ENCODE measurements around the gene METRNL. TPM values are rescaled to one million over a fixed set of nuclear protein-coding genes. Genes with fewer than 3 reads are reported as not detected.
"Not testable (repeated sequence)": the region's sequence is repeated elsewhere in the genome, so short reads cannot be mapped to it uniquely, and the experiment has no call there.

The METRNL gene
- total RNA-seq, 1 donor from 2014 or later = 63.3 TPM

DNA sequence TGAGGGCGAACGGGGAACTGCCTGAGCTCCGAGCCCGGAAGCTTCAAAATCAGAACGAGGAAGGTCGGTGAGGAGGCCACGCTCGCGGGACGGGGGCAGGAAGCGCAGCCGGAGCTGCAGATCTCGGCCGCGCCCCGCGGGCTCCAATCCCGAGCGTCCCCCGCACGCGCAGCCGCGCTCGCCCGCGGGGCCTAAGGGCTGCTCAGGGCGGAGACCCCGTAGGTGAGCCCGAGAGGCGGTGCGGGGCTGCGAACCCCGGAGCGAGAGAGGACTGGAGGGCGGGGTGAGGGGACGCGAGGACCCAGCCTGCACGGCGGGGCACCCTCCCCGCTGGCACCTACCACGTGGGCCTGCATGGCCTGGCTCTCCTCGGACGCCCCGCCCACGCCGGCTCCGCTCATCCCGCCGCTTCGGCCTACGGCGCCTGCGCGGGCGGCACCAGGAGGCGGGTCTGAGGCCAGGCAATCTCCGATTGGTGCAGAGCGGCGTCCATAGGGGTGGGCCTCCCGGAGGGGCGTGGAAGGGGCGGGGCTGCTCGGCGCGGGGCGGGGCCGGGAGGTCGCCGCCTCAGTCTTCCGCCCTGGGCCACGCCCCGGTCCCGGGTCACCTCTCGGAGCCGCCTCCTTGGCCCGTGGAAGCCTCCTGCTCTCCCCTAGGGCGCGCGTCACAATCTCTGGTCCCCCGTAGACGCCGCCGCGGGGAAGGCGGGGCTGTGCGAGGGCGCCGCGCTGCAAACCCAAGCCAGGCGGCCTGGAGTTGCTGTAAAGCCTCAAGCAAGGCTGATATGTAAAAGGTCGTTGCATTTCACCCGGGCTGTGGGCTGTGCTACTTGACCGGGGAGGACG lies 27.8 kb upstream of the METRNL start:
- peak; percentile 83 for DNase-seq (ENCODE audit: low read depth, low spot score)

DNA sequence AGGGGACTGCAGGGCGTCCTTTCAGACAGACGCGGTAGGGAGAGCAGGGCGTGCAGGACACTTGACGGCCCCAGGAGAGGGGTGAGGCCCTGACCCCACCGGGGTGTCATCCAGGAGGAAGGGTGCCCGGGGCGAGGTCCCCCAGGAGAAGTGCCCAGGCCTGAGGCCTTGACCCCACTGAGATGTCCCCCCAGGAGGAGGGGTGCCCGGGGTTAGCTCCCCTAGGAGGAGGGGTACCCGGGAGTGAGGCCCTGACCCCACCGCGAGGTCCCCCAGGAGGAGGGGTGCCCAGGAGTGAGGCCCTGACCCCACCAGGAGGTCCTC lies 27.2 kb upstream of the METRNL start:
- no peak for DNase-seq (ENCODE audit: low read depth, low spot score)

DNA sequence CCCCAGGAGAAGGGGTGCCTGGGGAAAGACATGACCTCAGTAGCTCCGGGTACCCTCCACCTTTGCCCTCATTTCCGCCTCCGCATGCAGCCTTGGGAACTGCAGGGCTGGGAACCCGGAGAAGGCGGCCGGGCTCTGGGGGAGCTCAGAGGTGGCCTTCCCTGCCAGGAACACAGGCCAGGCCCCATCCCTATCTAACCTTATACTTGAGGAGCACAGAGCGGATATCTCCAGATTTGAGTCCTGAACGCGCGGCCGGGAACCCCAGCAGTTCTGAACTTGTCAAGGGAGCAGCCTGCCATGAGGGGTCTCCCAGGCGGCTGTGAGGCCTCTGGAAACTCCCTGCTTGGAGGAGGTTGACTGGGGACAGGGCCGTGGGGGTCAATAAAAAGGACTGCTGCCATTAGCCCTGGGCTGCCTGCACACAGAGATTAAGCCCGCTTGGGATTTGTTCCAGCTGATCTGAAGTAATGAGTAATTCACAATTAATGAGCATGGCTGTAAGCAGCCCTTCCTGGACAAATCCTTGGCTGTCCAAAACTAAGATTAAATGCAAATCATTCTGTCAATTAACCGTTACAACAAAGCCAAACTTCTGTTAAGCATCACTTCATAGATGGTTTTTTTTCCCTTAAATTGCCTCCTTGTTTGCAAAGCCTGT lies 26.3 kb upstream of the METRNL start:
- DNase-seq (ENCODE audit: low read depth, low spot score) = no peak

DNA sequence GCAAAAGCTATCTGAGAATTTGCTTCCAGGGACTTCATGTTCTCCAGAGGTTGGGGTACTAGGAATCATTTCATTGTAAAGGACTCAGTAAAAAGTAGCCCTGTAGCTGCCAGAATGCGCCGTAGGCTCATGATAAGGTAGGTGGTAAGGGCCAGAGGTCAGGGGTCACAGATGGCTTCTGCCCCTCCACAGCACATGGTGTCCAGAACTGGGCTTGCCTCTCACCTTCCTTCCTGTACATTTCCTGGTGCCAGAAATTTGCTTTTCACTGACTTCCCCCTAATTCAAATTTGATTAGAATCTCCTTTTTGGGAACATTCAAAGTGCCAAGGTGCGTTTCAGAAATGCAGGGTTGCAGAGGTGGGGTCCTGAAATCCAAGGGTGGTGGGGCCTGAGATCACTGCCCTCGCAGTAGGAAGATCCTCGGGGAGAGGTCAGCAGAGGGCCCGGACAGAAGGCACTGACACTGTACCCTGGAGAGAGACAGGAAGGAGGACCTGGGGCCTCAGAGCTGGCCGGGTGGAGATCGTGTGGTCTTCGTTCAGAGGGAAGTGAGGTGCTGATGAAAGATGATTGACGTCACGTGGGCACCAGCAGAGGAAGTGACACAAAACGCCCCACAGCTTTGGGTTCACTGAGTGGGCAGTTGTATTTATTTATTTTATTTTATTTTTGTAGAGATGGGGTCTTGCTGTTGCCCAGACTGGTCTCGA lies 25.5 kb upstream of the METRNL start:
- no peak for DNase-seq (ENCODE audit: low read depth, low spot score)

DNA sequence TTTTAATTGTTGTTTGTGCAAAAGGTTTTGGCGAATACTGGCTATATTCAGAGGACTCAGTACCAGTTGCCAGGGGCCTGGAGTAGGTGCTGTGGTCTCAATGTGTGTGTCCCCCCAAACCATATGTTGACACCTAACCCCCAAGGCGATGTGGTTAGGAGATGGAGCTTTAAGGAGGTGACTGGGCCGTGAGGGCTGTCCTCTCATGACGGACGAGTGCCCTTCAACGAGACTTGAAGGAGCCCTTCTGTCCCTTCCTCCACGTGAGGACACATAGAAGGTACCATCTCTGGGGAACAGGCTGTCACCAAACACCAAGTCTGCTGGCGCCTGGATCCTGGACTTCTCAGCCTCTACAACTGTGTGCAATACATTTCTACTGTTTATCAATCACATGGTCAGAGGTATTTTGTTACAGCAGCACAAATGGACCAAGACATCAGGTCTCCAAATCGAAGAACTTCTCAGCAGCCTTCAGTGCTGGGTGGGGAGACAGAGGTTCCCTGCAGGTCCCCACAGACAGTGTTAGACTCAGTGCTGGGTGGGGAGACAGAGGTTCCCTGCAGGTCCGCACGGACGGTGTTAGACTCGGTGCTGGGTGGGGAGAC lies 24.8 kb upstream of the METRNL start:
- no peak for DNase-seq (ENCODE audit: low read depth, low spot score)

DNA sequence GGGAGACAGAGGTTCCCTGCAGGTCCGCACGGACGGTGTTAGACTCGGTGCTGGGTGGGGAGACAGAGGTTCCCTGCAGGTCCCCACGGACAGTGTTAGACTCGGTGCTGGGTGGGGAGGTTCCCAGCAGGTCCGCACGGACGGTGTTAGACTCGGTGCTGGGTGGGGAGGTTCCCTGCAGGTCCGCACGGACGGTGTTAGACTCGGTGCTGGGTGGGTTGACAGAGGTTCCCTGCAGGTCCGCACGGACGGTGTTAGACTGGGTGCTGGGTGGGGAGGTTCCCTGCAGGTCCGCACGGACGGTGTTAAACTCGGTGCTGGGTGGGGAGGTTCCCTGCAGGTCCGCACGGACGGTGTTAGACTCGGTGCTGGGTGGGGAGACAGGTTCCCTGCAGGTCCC lies 24.2 kb upstream of the METRNL start:
- DNase-seq (ENCODE audit: low read depth, low spot score) = not testable (repeated sequence)

DNA sequence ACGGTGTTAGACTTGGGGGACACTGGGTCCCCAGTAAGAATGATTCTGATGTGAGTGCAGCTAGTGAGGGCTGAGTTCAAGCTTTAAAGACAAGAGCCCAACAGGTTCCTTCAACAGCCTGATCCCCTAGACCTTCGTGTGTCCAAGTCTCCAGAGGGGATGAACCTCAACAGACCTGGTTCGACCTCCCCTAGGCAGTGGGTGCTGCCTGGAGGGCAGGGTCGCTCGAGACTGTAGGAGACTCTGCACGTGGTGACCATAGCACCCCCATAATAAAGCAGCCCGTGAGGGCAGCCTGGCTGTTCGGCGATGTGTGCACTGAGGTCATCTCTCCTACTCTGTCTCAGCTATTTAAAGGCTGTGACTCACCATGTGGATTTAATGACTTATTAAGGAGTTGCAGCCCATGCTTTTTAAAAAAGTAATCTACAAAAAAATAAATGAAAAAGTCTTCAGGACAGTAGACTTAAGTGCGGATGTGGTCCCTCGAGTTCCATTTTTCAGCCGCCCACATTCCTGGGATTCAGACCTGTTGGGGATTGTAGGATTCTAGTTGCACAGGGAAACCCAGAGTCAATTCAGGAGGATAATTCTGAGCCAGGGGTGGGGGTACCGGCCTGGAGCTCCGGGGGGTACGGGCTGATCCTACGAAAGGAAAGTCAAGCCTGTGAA lies 23.4 kb upstream of the METRNL start:
- DNase-seq (ENCODE audit: low read depth, low spot score) = no peak

DNA sequence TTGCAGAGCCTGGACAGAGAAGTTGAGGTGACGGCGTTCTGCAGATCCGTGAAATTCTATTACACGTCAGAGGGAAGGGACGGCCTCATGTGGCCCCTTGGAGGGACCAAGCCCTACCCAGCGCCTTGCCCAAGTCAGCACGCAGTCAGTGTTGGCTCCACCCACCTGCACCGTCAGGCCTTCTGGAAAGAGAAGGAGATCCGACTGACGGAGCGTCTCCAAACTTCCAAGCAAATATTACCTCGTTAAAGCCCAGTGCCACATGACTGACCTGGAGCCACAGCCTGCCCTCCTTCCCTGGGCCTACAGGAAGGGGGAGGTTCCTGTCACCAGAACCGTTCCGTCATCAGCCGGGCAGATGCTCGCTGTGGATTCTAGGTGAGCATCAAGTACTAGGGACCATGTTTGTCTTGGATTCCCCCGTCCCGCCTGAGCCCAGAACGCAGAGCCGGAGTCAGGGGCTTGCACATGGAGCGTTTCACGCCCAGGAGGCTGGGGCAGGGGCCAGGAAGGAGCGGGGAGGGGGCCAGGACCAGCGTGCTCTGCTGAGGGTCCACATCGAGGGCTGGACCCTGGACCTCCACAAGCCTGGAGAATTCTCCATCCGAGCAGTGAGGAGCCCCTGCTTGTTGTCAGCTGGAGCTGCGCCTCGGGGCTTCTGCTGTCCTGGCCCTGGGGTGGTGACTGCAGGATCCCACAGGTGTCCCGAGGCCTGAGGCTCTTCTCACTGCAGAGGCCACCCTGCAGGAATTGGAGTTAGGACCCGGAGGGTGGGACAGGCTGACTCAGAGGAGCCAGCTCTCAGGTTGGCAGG lies 22.6 kb upstream of the METRNL start:
- no peak for DNase-seq (ENCODE audit: low read depth, low spot score)

DNA sequence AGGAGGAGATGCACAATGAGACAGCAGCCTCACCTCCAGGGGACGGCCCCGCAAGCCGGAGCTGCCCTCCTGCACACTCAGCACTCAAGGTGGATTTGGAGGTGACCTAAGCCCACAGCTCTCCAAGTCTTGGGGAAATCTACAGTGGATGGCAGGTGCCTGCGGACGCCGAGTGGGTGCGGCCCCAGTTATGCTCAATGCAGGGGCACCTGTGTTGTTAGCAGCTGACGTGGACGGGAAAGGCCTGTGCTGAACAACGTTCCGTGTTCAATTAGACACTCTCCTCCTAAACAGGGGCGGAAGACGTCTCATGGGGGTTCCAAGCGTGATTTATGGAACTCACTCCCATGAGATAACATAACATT lies 22.0 kb upstream of the METRNL start:
- no peak for DNase-seq (ENCODE audit: low read depth, low spot score)

DNA sequence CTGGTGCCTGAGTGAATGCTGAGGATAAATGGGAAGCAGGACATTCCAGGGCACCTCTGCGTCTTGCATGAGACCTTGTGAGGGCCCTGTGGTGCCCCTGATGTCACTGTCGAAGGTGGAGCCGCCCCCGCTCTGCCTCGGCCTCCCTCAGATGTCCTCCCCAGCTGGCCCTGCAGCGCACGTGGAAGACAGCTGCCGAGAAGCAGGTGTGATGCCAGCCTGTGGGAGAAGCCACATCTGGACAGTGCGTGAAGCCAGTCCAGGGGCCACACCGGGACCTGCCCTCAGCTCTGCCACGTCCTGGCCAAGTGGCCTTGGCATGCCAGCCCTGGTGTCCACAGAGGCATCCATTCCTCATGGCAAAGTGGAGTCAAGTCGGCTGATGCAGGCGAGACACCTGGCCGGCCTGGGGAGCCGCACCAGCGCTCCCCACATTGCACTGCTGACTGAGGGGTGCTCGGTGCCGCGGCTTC lies 21.6 kb upstream of the METRNL start:
- no peak for DNase-seq (ENCODE audit: low read depth, low spot score)

DNA sequence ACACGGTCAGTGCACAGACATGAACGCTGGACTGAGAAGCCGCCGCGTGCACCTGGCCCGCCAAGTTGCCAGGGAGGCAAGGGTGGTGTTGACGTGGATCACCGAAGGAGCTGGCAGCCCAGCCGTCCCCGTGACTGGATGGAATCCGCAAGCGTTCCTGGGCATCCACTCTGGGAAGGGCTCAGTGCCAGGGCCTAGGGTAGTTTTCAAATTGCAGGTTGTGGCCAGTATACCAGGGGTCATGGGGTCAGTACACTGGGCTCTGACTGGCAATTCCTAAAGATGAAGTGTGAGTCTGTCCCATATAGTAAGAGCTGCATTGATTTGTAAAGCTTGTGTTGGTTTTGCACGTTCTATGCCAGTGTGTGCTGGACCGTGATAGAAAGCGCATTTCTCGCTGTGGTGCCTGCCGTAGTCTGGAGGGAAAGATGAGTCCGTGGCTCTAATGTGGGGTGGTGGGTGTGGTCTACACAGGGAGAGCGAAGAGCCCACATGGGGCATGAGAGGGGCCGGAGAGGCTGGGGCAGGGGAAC lies 21.1 kb upstream of the METRNL start:
- DNase-seq (ENCODE audit: low read depth, low spot score) = no peak

DNA sequence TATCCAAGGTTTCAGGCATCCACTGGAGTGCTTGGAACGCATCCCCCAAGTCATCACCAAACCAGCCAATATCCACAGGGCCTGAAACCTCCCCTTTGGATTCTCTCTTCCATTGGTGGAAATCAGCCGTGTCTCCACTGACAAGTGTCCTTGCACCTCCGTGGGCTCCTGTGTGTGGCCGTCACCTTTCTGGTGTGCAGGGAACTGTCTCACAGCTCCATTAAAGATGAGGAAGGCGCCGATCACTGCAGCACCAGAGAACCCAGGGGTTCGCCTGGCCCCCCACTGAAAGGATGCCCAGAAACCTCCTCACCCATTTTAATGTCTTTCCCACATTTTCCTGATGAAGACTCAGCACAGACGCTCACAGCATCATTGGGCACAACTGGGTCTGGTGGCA lies 17.8 kb upstream of the METRNL start:
- no peak for DNase-seq (ENCODE audit: low read depth, low spot score)

DNA sequence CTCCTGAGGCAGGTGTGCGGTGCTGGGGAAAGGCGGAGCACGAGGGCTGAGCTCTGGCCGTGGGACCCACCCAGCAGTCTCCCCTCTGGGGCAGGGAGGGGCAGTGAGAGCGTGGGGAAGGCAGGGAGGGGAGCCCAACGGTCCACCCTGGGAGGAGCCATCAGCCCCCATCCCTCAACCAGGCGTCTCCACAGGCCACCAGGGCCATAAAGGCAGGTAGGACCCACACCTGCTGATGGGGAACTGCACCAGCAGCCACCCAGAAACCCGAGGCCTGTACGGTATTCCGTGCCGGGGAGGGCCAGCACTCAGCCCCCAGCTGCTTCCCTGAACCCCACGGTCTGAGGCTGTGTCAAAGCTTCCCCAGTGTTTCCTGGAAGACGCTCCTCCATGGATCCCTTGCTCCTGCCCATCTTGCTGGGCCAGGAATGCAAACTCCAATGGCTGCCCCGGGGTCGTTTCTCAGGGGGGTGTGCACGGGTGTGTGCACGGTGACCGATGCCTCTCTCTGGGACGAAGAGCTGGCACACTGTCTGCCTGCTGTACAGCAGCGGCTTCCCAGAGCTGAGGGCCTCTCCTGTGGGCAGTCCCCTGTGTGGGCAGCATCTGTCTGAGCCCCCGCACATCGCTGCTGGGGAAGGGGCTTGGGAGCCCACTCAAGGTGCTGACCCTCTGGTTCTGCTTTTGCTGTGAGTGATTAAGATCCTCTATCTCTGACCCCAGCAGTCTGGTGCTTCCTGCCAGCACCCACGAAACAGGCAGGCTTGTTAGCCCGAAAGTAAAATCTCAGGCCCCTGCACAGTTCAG lies 17.2 kb upstream of the METRNL start:
- no peak for DNase-seq (ENCODE audit: low read depth, low spot score)

DNA sequence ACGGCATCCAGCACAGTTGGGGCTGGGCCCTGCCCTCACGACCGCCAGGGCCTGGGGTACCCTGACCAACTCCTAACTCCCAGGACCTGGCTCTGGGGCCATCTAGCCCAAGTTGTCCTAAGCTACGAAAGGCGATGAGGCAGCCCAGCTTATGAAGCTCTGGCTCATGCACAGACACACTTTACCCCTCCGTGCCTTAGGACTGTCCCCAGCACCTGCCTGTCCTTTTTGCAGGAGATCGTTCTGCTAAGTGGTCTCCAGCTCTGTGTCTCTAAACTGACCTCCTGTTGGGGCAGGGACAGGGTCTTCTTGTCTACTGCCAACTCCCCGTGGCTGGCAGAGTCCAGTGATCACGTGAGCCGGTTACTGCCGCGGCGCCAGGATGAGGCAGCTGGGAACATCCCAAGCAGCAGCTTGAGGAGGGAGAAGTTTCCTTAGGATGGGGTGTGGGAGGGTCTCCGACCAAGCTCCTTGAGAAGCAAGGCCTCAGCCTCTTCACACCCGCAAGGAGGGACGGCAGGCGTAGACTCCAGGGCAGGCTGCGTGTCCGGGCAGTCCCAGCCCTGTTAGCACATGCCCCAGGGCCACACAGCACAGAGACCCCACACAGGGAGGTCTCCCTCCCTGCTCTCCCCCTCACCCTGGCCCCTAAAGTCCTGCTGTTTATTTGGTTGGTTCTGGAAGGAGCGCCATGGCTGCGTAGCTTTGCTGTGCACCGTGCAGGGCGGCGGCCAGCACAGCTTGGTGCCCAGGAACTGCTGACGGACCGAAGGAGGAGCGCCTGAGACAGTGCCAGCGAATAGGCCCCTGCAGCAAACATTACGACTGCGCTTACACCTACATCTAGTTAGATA lies 16.4 kb upstream of the METRNL start:
- no peak for DNase-seq (ENCODE audit: low read depth, low spot score)

DNA sequence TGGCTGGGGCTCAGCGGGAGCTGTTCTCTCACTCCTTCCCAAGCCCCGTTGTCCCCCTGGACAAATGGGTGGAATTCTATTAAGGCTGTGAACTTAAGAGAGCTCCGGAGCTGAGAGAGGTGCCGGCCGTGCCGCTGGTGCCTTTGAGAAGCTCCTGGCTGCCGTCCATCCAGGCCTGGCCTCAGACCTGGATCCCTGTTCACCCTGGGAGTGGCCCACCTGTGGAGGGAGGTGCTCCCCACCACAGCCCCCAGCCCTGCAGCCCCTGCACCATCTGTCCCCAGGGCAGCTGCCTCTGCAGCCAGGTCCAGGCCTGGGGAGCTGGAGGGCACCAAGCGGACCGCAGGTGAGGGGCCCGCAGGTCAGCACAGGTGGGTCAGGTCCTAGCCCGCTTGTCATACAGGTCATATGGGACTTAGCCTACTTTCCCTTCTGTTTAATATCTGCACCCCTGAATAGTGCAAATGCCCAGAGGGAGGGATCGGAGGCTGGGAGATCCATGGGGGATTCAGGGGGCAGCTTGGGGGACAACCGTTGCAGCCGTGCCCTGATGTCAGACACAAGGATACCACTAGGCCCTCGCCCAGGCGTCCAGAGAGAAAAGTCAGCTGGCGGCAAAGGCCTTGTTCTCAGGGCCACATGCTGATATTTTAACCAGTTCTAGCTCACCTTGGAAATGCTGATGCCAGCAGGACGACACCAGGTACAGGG lies 15.2 kb upstream of the METRNL start:
- DNase-seq (ENCODE audit: low read depth, low spot score) = no peak

DNA sequence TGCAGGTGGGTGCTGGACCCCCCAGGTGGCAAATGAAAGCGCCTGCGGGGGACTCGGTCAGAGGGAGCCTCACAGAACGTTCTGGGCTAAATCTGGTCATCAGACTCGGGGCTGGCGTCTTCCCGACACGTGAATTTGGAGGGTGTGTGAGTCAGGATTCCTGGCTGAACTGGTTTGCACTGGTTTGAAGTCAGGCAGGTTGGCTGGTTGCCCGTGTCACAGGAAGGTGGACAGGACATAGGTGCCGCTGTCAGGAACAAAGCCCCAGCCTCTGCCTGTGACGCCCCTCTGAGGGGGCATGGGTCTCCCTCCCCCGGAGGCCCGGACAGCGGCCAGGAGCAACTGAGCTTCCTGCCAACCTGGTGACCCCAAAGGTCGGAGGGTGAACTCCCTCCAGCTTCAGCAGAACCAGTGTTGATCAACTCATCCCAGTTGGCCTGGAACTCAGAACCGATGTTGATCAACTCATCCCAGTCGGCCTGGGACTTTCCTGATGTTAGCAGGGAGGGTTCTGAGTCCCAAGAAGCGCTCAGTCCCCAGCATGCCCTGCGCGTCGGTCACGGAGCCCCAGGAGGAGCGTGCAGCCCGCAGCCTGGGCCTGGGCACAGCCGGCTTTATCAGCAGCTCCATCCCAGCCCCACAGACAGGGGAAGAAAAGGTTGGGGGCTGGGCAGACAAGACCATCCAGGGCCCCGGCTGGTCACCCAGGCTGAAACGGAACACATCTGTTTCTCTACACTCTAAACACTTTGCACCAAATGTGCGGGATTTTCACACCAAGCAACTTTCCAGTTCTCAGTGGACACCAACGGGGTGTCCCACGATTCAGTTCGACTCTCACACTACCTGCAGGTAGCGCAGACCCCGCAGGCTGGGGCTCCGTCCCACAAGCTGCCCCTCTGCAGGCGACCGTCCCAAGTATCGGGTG lies 14.4 kb upstream of the METRNL start:
- DNase-seq (ENCODE audit: low read depth, low spot score) = no peak

Data from pulmonary artery endothelial cell (primary cell).